Measurements from ENCODE around the gene SLC2A4.
A peak's percentile ranks its signal among the peaks of the same experiment; 100 is the strongest.
"Not testable (repeated sequence)": the region's sequence is repeated elsewhere in the genome, so short reads cannot be mapped to it uniquely, and the experiment has no call there.

Gene SLC2A4

DNA sequence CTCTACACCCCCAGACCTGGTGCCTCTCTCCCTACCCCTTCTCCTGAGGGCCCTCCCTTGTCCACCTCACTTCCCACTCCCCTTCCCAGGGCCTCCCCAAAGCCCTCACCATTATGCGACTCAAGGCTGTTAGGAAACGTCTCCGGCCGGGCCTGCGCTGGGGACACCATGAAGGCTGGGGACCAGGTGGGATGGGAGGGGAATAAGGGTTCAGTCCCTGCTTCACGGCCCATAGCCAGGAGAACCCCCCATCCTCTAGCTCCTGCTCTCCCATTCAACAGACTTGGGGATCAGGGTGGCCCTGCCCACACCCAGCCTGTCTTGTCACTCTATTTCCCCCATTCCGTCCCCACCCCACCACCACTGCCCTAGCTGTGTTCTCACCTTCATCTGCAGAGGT lies 45.5 kb downstream of the SLC2A4 start:
- DNase-seq: no peak

DNA sequence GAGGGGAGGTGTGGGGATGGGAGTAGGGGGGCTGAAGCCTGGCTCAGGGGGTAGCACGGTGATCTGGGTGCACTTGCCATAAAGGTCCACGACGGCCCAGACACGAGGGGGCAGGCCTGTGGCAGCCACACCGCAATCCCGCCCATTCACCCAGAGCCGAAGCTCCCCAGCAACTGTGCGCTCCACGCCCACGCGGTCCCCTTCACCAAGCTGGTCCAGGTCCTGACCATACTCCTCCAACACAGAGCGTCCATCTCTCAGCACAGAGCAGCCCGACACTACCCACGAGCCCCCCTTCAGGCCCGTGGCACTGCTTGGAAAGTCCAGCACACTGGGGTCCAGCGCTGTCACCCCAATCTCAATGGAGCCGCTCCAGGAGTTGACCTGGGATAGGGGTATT lies 46.0 kb downstream of the SLC2A4 start:
- DNase-seq: no peak

DNA sequence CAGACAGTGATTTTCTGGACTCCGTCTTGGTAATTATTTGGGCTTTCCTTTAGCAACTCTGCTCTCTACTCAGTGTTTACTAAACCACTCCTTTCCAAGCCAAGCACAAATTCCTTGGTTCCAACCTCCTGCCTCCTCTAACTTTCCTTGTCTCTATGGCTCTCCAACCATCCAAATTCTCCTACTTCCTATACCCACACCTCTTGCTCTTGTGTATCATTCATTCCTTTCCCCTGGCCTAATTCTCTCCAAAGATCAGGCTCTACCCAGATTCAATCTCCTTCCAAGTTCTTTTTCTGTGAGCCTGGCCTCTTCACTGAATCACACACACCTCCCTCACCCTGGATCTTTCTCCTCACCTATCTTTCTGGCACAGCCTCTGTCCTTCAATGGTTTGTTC lies 46.5 kb downstream of the SLC2A4 start:
- no peak for DNase-seq

- DNase-seq: no peak
Observed at GRCh38 chr17:7328840-7329373, 47.4 kb downstream of the SLC2A4 start, which contains the start of gene NEURL4. Gene NEURL4, minus strand, starts transcription at chr17:7329335. Its CDS starts 23 bp downstream, at chr17:7329312.

GRCh38 chr17:7329374-7329996 lies 48.0 kb downstream of the SLC2A4 start:
- peak; percentile 97 for DNase-seq

DNA sequence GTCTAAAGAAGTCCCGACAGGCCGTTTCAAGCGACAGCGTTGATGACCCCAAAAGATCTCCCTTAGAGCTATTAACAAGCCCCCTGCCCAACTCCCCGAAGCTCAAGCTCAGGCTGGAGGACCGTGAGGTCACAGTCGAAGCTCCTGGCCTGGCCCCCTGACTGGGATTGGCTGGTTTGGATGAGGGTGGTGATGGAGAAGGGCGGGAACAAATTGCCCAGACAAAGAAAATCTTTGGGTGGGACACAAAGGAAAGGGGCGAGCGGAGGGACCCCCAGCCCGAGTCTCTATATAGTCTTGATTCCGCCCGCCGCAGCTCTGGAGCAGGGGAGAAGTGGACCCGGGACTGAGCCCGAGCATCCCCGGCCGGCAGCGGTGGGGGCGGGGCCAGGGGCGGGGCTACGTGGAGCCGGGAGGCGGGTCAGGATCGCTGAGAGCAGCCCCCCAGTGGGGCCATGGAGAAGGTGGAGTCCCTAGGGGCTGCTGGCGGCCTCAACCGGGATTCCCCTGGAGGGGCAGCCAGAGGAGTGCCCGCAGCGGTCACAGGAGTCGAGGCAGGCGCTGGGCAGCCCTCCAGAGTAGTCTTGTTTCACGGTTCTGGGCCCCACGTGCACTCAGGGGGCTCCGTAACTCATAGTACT lies 48.6 kb downstream of the SLC2A4 start:
- peak; percentile 89 for DNase-seq

DNA sequence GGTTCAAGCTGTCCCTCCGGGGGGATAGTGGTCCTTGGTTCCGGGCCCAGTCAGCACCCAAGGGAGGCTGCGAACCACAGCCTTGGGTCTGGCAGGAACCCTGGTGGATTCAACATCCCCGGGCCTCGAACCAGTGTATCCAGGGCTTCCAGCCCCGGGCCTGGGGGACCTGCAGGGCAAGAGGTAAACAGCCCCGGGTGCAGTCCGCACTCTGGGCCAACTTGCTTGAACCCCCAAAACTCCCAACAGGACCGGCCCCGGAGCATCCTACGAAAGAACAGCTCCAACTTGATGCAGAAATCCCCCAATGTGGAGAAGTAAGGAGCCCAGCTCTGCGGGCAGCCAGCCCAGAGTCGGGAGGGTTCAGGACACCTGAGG lies 49.1 kb downstream of the SLC2A4 start:
- no peak for DNase-seq

DNA sequence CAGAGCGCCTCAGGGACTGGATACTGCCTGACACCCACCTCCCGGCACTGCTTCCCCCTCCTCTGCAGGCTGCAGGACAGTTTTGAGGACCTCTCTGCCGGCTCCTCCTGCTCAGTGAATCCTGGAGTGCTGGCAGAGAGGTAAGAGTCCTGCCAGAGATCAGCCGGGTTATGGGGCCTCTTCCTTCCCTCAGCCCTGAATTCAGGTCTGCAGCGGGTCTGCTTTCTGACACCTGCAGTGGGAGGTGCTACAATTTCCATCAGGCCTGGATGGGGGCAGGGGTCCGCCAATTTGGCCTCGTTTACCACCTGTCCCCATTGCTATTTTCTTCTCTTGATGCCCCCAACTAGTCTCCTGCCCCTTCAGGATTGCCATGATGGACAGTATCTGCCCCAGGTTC lies 50.6 kb downstream of the SLC2A4 start:
- DNase-seq: no peak

- DNase-seq: not testable (repeated sequence)
Observed at GRCh38 chr17:7332600-7333069, 51.1 kb downstream of the SLC2A4 start.

DNA sequence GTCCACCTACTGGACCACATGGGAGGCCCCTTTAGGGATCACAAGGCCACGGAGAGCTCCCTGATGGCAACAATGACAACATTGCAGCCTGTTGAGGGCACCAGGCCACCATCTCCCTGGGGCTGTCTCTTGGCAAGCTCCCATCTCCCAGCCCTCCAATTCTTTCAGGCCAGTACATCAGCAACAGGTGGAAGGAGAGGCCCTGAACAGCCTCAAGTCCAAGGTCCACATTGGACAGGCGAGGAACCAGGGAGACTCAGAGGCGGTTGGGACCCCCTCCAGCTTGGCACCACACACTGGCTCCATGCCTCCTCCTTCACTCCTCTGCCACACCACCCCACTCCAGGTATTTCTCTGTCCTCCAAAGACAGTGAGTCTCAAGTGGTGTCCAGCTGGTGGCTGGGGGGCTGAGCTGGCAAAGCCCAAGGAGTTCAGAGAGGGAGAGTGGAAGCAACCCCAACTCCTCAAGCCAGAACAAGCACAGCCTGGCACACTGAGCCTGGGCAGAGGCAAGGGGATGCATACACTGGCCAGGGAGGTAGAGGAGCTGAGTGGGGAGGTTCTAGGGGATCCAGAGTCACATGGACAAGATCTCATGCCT lies 53.5 kb downstream of the SLC2A4 start:
- DNase-seq: no peak

- DNase-seq: not testable (repeated sequence)
Observed at GRCh38 chr17:7335765-7336164, 54.2 kb downstream of the SLC2A4 start.

GRCh38 chr17:7336240-7337175 lies 55.0 kb downstream of the SLC2A4 start, which contains the start of gene ACAP1:
Gene ACAP1, plus strand, starts transcription at chr17:7336529. Its CDS starts 206 bp downstream, at chr17:7336735.
- no peak for DNase-seq

DNA sequence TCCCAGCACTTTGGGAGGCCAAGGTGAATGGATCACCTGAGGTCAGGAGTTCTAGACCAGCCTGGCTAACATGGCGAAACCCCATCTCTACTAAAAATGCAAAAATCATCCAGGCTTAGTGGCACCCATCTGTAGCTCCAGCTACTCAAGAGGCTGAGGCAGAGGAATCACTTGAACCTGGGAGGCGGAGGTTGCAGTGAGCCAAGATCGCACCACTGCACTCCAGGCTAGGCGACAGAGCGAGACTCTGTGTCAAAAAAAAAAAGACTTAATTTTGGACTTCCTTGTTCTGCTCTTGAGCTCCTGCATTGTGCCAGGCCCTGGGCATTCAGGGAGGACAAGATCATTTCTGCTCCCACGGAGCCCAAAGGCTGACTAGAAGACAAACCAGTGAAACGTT lies 56.1 kb downstream of the SLC2A4 start:
- not testable (repeated sequence) for DNase-seq

Measured in NCI-H510A treated with DMSO at 0.1 percent for 48 hours (cell line).